Duodenal mucosa (tissue), 2 donors: ENCODE results near the gene CFTR.
"Not testable (repeated sequence)": the region's sequence is repeated elsewhere in the genome, so short reads cannot be mapped to it uniquely, and the experiment has no call there.

Experiments
- H3K27ac ChIP-seq: one replicate; pipeline ENCODE4 v1.7.0; 2013; ENCODE audit warnings: low read depth, low read length
- H3K27me3 ChIP-seq, 2 donors: one replicate each; pipeline ENCODE4 v1.7.0; 2013; ENCODE audit warnings: low read length in 2 of 2, control low read depth in 1 of 2; ENCODE audit not compliant: insufficient read depth in 2 of 2, control insufficient read depth in 1 of 2
- H3K36me3 ChIP-seq, 2 donors: one replicate each; pipeline ENCODE4 v1.7.0; 2013; ENCODE audit warnings: low read length in 2 of 2, control low read depth in 1 of 2; ENCODE audit not compliant: insufficient read depth in 2 of 2, control insufficient read depth in 1 of 2
- H3K4me1 ChIP-seq, 2 donors: one replicate each; pipeline ENCODE4 v1.7.0; 2013; ENCODE audit warnings: low read length in 2 of 2, control low read depth in 1 of 2; ENCODE audit not compliant: insufficient read depth in 2 of 2, control insufficient read depth in 1 of 2
- H3K4me3 ChIP-seq, 2 donors: one replicate each; pipeline ENCODE4 v1.7.0; 2013; ENCODE audit warnings: low read length in 2 of 2, low read depth in 1 of 2
- H3K9ac ChIP-seq, 2 donors: one replicate each; pipeline ENCODE4 v1.7.0; 2013; ENCODE audit warnings: low read length in 2 of 2, low read depth in 1 of 2
- H3K9me3 ChIP-seq, 2 donors: one replicate each; pipeline ENCODE4 v1.7.0; 2013; ENCODE audit warnings: low read length in 2 of 2, control low read depth in 1 of 2; ENCODE audit not compliant: control insufficient read depth in 1 of 2

The CFTR gene

DNA sequence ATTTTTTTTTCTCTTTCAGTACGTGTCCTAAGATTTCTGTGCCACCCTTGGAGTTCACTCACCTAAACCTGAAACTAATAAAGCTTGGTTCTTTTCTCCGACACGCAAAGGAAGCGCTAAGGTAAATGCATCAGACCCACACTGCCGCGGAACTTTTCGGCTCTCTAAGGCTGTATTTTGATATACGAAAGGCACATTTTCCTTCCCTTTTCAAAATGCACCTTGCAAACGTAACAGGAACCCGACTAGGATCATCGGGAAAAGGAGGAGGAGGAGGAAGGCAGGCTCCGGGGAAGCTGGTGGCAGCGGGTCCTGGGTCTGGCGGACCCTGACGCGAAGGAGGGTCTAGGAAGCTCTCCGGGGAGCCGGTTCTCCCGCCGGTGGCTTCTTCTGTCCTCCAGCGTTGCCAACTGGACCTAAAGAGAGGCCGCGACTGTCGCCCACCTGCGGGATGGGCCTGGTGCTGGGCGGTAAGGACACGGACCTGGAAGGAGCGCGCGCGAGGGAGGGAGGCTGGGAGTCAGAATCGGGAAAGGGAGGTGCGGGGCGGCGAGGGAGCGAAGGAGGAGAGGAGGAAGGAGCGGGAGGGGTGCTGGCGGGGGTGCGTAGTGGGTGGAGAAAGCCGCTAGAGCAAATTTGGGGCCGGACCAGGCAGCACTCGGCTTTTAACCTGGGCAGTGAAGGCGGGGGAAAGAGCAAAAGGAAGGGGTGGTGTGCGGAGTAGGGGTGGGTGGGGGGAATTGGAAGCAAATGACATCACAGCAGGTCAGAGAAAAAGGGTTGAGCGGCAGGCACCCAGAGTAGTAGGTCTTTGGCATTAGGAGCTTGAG is at the start of gene CFTR:
Gene CFTR (plus strand): TSS at position 801 of the 830 bp plus-strand sequence. CDS start 70 bp downstream, outside the sequence.
- peak within 1 kb of the TSS; percentile 39 for H3K27ac ChIP-seq
- peak within 1 kb of the TSS; percentile 75 to 77 for H3K4me3 ChIP-seq
- H3K36me3 ChIP-seq = no peaks in the 10 kb centered on the region
- peaks cover 0 to 10% of the 10 kb centered on the region in 2 donors for H3K4me1 ChIP-seq
- no peaks in the 10 kb centered on the region for H3K9me3 ChIP-seq
- no peaks in the 10 kb centered on the region for H3K27me3 ChIP-seq
- H3K9ac ChIP-seq = peak within 1 kb of the TSS; percentile 64 to 74

GRCh38 chr7:117435475-117436043 is 44.3 kb upstream of the CFTR start:
- H3K9ac ChIP-seq = no peak overlapping the region
- H3K4me3 ChIP-seq = no peak overlapping the region
- H3K9me3 ChIP-seq = no peaks in the 10 kb centered on the region
- H3K27ac ChIP-seq = no peak overlapping the region
- H3K4me1 ChIP-seq = peaks cover 0 to 4% of the 10 kb centered on the region in 2 donors
- no peaks in the 10 kb centered on the region for H3K27me3 ChIP-seq
- no peaks in the 10 kb centered on the region for H3K36me3 ChIP-seq

DNA sequence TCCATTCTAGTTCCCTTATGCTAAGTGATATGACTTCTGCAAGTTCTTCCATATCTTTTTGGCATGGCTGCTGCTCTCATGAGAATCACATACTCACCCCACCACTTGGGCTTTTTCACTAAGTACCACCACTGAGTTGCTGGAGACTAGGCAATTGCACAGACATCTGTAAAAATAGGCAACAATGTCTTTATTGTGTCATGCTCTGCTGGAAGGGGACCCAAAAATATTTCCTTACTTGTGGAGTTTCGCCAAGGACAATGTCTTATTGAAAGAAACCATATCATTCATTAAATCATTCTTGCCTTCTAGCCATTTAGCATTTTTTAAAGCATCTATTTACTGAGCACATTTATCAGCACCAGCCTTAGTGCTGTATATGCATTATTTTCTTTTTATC is 35.2 kb upstream of the CFTR start:
- Histone ChIP-seq H3K9me3 (peaks cover 0 to 4% of the 10 kb centered on the region in 2 donors), H3K27ac (no peak overlapping the region), H3K4me3 (no peak overlapping the region)

DNA sequence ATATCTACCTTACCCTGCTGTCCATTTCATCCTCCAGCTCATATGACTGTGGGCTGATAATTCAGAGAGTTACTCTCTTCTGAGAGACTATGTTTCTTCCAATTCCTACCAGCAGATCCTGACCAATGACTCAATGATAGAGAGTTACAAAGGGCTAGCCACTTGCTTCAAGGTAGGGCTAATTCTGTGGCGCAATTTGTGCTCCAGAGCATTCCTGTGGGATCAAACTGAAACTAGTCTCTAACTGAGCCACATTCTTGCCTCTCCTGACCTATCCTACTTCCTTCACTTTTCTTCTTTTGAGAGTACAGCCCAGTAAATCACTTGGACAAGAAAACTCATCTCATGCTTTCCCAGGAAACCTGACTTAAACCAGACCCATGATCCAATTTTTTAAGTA is 34.6 kb upstream of the CFTR start:
- H3K9me3 ChIP-seq = peaks cover 0 to 4% of the 10 kb centered on the region in 2 donors
- no peak overlapping the region for H3K27ac ChIP-seq
- H3K9ac ChIP-seq = no peak overlapping the region
- H3K36me3 ChIP-seq = no peaks in the 10 kb centered on the region
- H3K4me1 ChIP-seq = no peaks in the 10 kb centered on the region
- no peak overlapping the region for H3K4me3 ChIP-seq
- H3K27me3 ChIP-seq = no peaks in the 10 kb centered on the region

More for the DNA sequence above, 35.2 kb upstream of the CFTR start:
- H3K27me3 ChIP-seq = no peaks in the 10 kb centered on the region
- no peaks in the 10 kb centered on the region for H3K4me1 ChIP-seq
- no peaks in the 10 kb centered on the region for H3K36me3 ChIP-seq
- no peak overlapping the region for H3K9ac ChIP-seq

DNA sequence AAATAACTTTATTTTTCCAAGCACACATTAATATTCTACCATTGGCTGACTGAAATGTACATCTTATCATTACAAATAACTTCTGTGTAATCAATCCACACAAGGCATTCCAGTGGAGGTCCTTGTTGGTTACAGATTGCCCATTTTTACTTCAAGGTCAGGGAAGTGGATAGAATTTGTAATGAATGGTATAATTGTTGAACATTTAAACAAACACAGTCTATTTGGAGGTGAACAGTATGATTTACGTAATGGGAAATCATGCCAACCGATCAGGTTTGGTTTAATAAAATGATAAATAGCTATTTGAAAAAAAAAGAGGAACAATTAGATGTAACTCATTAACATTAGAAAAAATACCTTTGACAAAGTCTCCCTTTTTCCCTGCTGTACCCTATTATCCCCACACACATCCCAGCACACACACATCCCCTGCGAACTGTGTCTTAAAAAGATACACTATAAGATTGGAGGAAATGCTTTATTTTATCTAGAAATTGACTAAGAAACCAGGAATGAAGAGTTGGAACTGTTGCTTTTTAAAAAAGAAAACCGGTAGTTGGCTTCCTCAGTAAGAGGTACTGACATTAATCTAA is 33.5 kb upstream of the CFTR start:
- H3K27me3 ChIP-seq = no peaks in the 10 kb centered on the region
- H3K36me3 ChIP-seq = no peaks in the 10 kb centered on the region
- peaks cover 0 to 4% of the 10 kb centered on the region in 2 donors for H3K9me3 ChIP-seq
- H3K4me3 ChIP-seq = no peak overlapping the region
- no peaks in the 10 kb centered on the region for H3K4me1 ChIP-seq
- no peak overlapping the region for H3K9ac ChIP-seq
- no peak overlapping the region for H3K27ac ChIP-seq

DNA sequence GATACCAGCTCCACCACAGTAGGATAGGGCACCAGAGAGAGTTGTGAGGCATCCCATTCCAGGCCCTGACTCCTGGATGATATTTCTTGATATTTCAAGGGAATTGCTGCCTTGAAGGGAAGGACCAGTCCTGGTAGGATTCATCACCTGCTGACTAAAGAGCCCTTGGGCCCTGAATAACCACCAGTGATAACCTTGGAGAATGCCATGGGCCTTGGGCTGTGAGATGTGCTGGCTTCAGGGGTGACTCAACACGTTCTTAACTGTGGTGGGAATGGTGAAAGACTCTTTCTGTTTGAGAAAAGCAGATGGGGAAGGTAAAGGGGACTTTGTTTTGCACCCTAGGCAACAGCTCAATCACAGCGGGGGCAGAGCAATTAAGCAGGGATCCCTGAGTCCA is 31.2 kb upstream of the CFTR start:
- H3K4me1 ChIP-seq = no peaks in the 10 kb centered on the region
- no peaks in the 10 kb centered on the region for H3K27me3 ChIP-seq
- H3K27ac ChIP-seq = no peak overlapping the region
- peaks cover 0 to 4% of the 10 kb centered on the region in 2 donors for H3K9me3 ChIP-seq
- H3K9ac ChIP-seq = no peak overlapping the region
- H3K4me3 ChIP-seq = no peak overlapping the region
- no peaks in the 10 kb centered on the region for H3K36me3 ChIP-seq

DNA sequence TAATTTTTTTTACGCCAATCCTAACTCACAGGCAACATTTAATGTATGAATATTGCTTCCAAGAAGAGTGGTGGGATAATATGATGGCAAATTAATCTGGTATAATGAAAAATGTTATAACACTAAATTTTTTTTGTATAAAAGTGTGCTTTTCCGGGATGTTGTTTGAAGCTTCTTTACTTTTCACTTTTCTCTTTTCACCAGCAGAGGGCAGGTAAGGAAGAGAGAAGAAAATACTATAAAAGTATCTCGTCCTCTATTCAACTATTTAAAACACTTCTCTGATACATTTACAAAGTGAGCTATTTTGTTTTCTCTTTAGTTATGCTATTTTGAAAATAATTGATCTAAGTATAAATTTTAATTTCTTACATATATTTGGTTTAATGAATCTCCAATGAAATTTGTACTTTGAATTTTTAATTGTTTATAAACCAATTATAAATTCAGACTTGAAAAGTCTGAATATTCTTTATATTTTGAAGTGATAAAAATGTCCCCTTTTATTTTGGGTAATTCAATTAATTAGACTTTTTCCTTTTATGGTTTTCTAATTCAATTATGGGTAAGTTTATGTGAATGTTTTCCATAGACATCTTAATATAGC is 20.7 kb upstream of the CFTR start:
- Histone ChIP-seq H3K9ac (no peak overlapping the region), H3K9me3 (no peaks in the 10 kb centered on the region), H3K27ac (no peak overlapping the region), H3K4me1 (no peaks in the 10 kb centered on the region), H3K4me3 (no peak overlapping the region), H3K27me3 (no peaks in the 10 kb centered on the region), H3K36me3 (no peaks in the 10 kb centered on the region)

DNA sequence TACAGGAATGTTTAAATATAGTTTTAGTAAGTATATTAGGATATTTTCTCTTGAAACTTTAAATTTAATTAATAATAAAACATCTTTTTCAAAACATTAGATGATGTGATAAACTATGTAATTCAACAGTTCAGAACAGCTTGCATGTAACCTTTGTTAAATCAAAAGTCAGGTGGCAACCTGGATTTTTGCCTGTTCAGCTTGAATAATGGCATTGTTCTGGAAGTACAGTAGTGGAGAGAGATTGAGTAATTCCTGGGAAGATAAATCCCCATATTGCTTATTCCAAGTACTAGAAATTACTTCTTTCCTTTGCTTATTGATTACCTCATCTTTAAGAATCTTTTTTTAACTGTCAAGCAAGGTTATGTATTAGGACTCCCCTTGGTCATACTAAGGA is 20.1 kb upstream of the CFTR start:
- Histone ChIP-seq H3K4me1 (no peaks in the 10 kb centered on the region), H3K27ac (no peak overlapping the region), H3K9me3 (no peaks in the 10 kb centered on the region), H3K27me3 (no peaks in the 10 kb centered on the region), H3K9ac (no peak overlapping the region), H3K36me3 (no peaks in the 10 kb centered on the region), H3K4me3 (no peak overlapping the region)

GRCh38 chr7:117460815-117461214 is 19.0 kb upstream of the CFTR start:
- H3K4me1 ChIP-seq, H3K27me3 ChIP-seq, H3K9me3 ChIP-seq, H3K9ac ChIP-seq, H3K36me3 ChIP-seq, H3K4me3 ChIP-seq, H3K27ac ChIP-seq: not testable (repeated sequence)

DNA sequence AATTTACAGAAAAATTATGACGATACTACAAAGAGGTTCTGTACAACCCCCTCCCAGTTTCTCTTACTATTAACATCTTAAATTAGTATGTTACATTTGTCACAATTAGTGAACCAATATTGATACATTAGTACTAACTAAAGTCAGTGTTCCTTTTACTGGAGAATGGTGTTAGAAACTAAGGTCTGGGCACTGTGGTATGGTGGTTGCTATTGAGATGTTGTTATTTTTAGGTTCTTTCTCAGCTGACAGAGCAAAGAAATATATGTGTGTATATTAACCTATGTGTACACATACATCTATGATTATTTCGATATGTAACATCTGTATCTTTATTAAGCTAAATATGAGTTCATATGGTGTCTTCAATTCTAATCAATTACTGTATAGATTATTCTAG is 11.7 kb upstream of the CFTR start:
- Histone ChIP-seq H3K4me1 (peaks cover 4 to 5% of the 10 kb centered on the region in 2 donors), H3K4me3 (no peak overlapping the region), H3K36me3 (no peaks in the 10 kb centered on the region), H3K27ac (no peak overlapping the region), H3K27me3 (no peaks in the 10 kb centered on the region), H3K9ac (no peak overlapping the region), H3K9me3 (no peaks in the 10 kb centered on the region)
